ENCODE measurements around the gene WDR93.

WDR93 gene

GRCh38 chr15:89783861-89784685 lies 93.5 kb downstream of the WDR93 start:
- Histone ChIP-seq H3K4me2 (ENCODE audit: low read length) (no peak overlapping the region), H3K27ac (ENCODE audit: low read depth, low read length) (no peak overlapping the region), H3K79me2 (ENCODE audit: control insufficient read depth, low read length) (no peaks in the 10 kb centered on the region), H4K20me1 (ENCODE audit: control insufficient read depth, insufficient read depth, low read depth, low read length) (no peaks in the 10 kb centered on the region), H3K9me2 (replicated peaks; ENCODE audit: control insufficient read depth, low read length) (no peaks in the 10 kb centered on the region), H3F3A (ENCODE audit: control insufficient read depth, insufficient read depth) (no peaks in the 10 kb centered on the region), H3K27me3 (ENCODE audit: control insufficient read depth, low read length) (no peaks in the 10 kb centered on the region; the same call in none of the 2 replicates), H3K4me1 (ENCODE audit: control insufficient read depth, low read length) (no peaks in the 10 kb centered on the region), H3K9me3 (ENCODE audit: control insufficient read depth, insufficient read depth, low read length) (no peaks in the 10 kb centered on the region), H3K4me3 (ENCODE audit: low read length) (no peak overlapping the region), H3K36me3 (ENCODE audit: control insufficient read depth, low read length) (no peaks in the 10 kb centered on the region)
- TF ChIP-seq CTCF (IDR thresholded peaks at IDR 0.05; ENCODE audit: low read depth, low read length, poor library complexity, severe bottlenecking), result no peak
- TF ChIP-seq EZH2phosphoT487 (IDR thresholded peaks at IDR 0.05; ENCODE audit: borderline replicate concordance, low read length), result no peak

- Histone ChIP-seq H4K20me1 (ENCODE audit: control insufficient read depth, insufficient read depth, low read depth, low read length) (no peaks in the 10 kb centered on the region), H3K4me1 (ENCODE audit: control insufficient read depth, low read length) (no peaks in the 10 kb centered on the region), H3F3A (ENCODE audit: control insufficient read depth, insufficient read depth) (no peaks in the 10 kb centered on the region), H3K9me2 (replicated peaks; ENCODE audit: control insufficient read depth, low read length) (no peaks in the 10 kb centered on the region), H3K27ac (ENCODE audit: low read depth, low read length) (no peak overlapping the region), H3K4me2 (ENCODE audit: low read length) (no peak overlapping the region), H3K36me3 (ENCODE audit: control insufficient read depth, low read length) (no peaks in the 10 kb centered on the region), H3K4me3 (ENCODE audit: low read length) (no peak overlapping the region), H3K79me2 (ENCODE audit: control insufficient read depth, low read length) (no peaks in the 10 kb centered on the region), H3K9me3 (ENCODE audit: control insufficient read depth, insufficient read depth, low read length) (no peaks in the 10 kb centered on the region), H3K27me3 (ENCODE audit: control insufficient read depth, low read length) (no peaks in the 10 kb centered on the region; the same call in none of the 2 replicates)
- TF ChIP-seq EZH2phosphoT487 (IDR thresholded peaks at IDR 0.05; ENCODE audit: borderline replicate concordance, low read length) (no peak), CTCF (IDR thresholded peaks at IDR 0.05; ENCODE audit: low read depth, low read length, poor library complexity, severe bottlenecking) (no peak)
These were observed 94.0 kb downstream of the WDR93 start for GRCh38 chr15:89784686-89784960.

- no peaks in the 10 kb centered on the region for H3K4me1 ChIP-seq (ENCODE audit: control insufficient read depth, low read length)
- no peak overlapping the region for H3K4me3 ChIP-seq (ENCODE audit: low read length)
- no peaks in the 10 kb centered on the region for H3K9me2 ChIP-seq (replicated peaks; ENCODE audit: control insufficient read depth, low read length)
- H3K27ac ChIP-seq (ENCODE audit: low read depth, low read length), result no peak overlapping the region
- H3K79me2 ChIP-seq (ENCODE audit: control insufficient read depth, low read length), result no peaks in the 10 kb centered on the region
- no peaks in the 10 kb centered on the region for H3F3A ChIP-seq (ENCODE audit: control insufficient read depth, insufficient read depth)
- no peaks in the 10 kb centered on the region for H3K9me3 ChIP-seq (ENCODE audit: control insufficient read depth, insufficient read depth, low read length)
- no peak overlapping the region for H3K4me2 ChIP-seq (ENCODE audit: low read length)
- H4K20me1 ChIP-seq (ENCODE audit: control insufficient read depth, insufficient read depth, low read depth, low read length), result no peaks in the 10 kb centered on the region
- no peaks in the 10 kb centered on the region for H3K36me3 ChIP-seq (ENCODE audit: control insufficient read depth, low read length)
- TF ChIP-seq CTCF (IDR thresholded peaks at IDR 0.05; ENCODE audit: low read depth, low read length, poor library complexity, severe bottlenecking), result no peak
- TF ChIP-seq EZH2phosphoT487 (IDR thresholded peaks at IDR 0.05; ENCODE audit: borderline replicate concordance, low read length), result no peak
- no peaks in the 10 kb centered on the region; the same call in none of the 2 replicates for H3K27me3 ChIP-seq (ENCODE audit: control insufficient read depth, low read length)
These were observed 94.6 kb downstream of the WDR93 start for GRCh38 chr15:89785064-89785773.
